HepG2 (cell line): ENCODE data around the gene RSF1.

ENCODE experiments used
- NFYB ChIP-seq: sonication (generic); formaldehyde crosslinking; IDR thresholded peaks from 2 replicates; pipeline ENCODE4 v1.4.0; 2020; ENCODE audit warnings: missing genetic modification reagents
- POLR2A ChIP-seq, 2 experiments: IDR thresholded peaks; 2 replicates each; pipeline ENCODE4 v1.6.1; 2011; ENCODE audit warnings: low read depth in 2 of 2, low read length in 2 of 2, mild to moderate bottlenecking in 1 of 2, moderate library complexity in 1 of 2; ENCODE audit not compliant: insufficient read depth in 1 of 2
- ZMYM4 ChIP-seq: sonication (generic); formaldehyde crosslinking; IDR thresholded peaks from 2 replicates; pipeline ENCODE4 v1.8.1; 2023; ENCODE audit warnings: mild to moderate bottlenecking, missing genetic modification reagents

GRCh38 chr11:77710358-77710757 lies 110.2 kb downstream of the RSF1 start:
- TF ChIP-seq ZMYM4: no peak
- TF ChIP-seq NFYB (CRISPR knock-in tag): no peak
- no peak for TF ChIP-seq POLR2A (IDR thresholded peaks at IDR 0.05; ENCODE audit: insufficient read depth in 1 of 2, low read depth in 2 of 2, low read length in 2 of 2)
